Cerebellar cortex (tissue), 1 donor: ENCODE results near the gene PTPRN2.
"Not testable (repeated sequence)": the region's sequence is repeated elsewhere in the genome, so short reads cannot be mapped to it uniquely, and the experiment has no call there.

Experiments
- DNase-seq: peaks from one replicate; pipeline ENCODE4 v3.0.0-alpha.2; 2015; ENCODE audit warnings: low spot score

Gene PTPRN2

DNA sequence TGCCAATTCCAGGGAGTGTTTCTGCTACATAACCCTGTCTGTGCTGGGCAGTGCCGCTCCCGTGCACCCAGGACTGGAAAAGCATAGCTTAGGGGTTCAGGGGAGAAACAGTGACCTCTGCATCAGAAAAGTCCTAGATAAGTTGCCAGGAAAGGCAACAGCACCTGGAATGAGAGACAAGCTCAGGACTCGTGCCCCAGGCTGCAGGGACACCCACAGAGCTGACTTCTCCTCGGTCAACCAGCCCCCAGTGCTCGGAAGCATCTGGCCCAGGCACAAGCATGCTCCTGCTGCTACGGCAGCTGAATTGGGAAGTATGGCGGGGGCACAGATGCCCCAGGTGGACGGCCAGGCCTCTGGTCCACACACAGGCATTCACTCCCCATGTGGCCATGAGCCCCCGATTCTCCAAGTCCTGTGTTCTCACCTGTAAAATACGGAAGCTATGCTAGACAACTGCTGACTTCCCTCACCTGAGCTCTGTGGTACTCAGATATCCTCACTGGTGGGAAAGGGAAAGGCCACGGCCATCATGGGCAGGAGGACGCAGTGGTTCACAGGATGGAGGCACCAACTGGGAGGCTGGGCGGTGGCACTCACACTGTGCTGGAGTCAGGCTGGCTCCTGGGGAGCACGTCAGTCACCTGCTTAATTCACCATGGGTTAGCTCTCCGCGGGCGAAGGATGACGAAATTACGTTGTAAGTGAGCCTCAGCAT lies 220.5 kb downstream of the PTPRN2 start:
- peak; percentile 31 for DNase-seq

DNA sequence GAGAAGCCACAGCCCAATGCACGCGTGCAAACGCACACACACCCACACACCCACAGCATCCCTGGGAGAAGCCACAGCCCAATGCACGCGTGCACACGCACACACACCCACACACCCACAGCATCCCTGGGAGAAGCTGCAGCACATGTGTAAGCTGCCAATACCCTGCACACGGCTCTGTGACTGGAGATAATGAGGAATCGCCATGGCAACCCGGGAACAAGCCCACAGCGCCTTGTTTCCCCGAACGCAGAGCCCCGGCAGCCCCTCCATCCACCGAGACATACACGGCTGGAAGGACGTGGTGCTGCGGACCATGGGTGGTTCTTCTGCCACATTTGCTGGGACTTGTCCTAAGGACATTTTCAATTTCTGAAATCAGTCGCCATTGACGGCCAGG lies 221.3 kb downstream of the PTPRN2 start:
- DNase-seq, result no peak

DNA sequence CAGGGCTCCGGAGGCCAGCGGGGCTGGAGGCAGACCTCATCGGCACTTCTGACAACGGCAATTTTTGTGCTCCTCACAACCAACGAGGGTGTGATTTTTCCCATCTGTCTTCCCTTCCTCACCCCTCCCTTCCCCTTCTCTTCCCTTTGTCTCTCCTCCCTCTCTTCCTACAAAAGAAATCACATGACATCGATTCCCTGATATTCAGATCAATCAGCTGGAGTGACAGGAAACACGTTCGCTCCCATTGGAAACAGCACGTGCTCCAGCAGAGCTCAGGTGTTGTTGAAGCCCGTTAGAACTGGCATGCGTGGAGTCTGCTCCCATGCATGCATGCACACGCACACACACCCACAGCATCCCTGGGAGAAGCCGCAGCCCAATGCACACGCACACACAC lies 222.4 kb downstream of the PTPRN2 start:
- DNase-seq, result no peak

- no peak for DNase-seq
Measured at GRCh38 chr7:158364451-158364850, 223.2 kb downstream of the PTPRN2 start.

GRCh38 chr7:158362912-158363905 lies 224.4 kb downstream of the PTPRN2 start:
- DNase-seq, result no peak

- DNase-seq, result no peak
Measured at GRCh38 chr7:158362001-158362400, 225.6 kb downstream of the PTPRN2 start.

DNA sequence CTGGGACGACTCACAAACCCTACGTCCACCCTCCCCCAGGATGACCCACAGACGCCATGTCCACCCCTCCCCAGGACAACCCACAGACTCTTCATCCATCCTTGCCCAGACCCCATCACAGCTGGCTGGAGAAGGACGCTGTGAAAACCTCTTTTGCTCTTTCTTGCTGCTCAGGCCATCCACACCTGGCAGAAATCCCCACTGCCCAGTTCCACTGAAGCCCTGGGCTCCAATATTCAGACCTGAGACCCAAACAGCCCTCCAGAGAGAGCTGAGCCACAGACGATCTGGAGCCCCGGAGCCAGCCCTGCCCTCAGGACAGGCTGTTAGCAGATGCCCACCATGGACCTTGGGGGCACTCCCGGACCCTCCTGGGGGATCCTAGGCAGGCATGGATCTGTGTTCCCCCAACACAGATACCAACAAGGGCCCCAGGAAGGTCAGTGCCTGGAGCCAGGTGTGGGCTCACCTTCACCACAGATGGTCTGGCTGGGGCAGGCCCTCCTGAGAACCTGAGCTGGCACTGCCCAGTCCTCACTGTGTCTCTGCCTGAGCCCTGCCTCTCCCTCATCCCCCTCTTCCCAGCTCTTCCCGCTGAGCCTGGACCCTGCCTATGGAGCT lies 226.2 kb downstream of the PTPRN2 start:
- no peak for DNase-seq

- DNase-seq, result no peak
Measured at GRCh38 chr7:158358926-158359645, 228.5 kb downstream of the PTPRN2 start.

GRCh38 chr7:158357898-158358821 lies 229.5 kb downstream of the PTPRN2 start:
- DNase-seq, result no peak

GRCh38 chr7:158357106-158357897 lies 230.3 kb downstream of the PTPRN2 start:
- no peak for DNase-seq

- DNase-seq, result no peak
Measured at GRCh38 chr7:158356454-158356853, 231.2 kb downstream of the PTPRN2 start.

DNA sequence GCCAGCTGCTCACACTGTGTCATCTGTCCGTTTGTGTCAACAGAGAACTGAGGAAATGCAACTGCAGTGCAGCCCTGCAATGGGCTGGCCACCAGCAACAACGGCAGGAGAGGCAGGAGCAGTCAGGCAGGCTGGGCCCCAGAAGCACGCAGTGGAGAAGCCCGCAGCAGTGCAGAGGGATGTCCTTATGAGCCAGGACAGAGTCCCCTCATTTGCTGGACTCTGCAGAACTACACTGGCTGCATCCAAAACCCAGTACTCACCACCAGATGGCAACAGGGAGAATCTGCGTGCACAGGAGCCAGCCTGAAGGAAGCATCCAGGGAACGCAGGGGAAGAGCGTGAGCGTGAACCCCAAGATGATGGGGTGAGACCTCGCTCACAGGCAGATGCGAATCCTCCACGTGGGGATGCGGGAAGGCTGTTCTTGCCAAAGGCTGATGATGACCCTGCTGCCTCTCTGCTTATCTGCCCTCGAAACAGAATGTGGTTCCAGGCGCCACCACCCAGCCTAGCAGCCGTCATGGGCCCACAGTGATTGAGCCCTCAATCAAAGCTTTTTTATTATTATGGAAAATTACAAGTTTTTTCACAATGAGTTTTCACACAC lies 232.1 kb downstream of the PTPRN2 start:
- DNase-seq, result no peak

GRCh38 chr7:158354861-158355260 lies 232.8 kb downstream of the PTPRN2 start:
- DNase-seq, result no peak

DNA sequence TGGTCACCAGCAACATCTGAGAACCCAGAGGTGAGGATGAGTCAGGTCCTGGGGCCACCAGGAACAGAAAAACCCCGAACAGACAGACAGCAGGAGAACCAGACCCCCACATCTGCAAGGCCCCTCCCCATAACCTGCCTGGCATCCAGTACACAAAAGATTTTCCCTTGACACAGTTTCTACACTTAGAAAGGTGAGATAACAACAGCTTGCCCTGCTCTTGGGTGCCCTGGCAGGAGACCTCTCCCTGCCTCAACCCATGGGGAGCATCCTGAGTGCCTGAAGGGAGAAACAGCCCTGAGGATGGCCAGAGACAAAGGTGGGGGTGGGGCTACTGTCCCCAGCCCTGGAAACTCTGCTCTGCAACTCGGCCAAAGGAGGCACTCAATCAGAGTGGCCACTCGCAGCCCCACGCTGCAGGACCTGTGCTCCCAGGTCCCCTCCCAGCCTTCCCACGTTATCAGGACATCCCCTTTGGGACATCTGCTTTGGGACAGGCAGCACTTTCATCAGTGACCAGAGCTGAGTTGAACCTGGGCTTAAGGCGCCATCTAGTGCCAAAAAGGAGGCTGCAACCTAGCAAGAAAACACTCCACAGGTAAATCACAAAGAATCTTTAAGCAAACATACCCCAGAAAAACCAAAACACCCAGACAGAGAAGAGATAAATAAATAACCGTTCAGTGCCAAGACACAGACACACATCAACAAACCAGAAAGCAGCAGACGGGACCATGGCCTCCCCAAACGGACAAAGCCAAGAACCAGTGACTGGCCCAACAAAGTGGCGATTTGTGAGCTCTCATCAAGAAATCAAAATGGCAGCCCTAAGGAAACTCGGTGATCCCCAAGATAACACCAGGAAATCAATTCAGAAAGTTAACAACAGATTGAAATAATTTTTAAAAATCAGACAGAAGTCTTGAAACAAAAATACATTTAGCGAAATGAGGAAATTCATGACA lies 233.7 kb downstream of the PTPRN2 start:
- peak; percentile 15 for DNase-seq

GRCh38 chr7:158351899-158352729 lies 235.5 kb downstream of the PTPRN2 start:
- not testable (repeated sequence) for DNase-seq

DNA sequence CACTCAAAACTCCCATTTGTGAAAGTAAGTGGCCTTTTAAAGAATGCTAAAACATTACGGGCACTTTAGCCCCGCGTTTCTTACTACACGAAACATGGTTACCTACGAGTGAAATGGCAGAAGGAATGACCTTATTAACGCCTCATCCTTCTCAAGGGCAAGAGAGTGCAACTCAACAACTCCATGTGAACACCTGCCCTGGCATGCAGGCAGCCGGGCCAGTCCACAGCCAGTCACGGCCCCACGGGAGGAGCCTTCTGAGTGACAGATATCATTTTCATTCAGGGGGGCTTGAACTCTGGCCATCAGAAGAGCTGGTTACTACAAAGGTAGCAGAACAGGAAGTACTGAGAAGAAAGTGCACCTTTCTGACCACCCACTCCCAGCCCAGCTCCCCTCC lies 236.1 kb downstream of the PTPRN2 start:
- no peak for DNase-seq

DNA sequence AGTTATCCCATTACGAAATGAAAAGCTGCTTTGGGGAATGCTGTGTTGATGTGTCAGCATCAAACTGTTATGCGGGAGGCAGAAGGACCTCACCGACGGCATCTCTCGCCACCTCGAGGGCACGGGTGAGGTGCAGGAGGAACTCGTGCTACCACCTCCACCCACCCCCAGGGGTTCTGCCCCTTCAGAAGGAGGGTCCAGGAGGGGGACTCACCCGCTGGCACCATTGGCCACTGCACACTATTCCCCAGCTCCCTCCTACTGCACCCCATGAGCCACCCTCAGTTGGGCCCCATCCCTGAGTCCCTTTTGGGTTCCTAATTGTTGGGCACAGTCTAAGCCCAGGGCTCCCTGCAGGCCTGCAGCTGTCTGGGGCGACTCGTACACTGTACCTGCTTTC lies 236.6 kb downstream of the PTPRN2 start:
- no peak for DNase-seq
